Transverse colon (tissue), 4 donors: ENCODE data around the gene NUP210. TPM values are rescaled to one million over a fixed set of nuclear protein-coding genes. Genes with fewer than 3 reads are reported as not detected.

Experiments
- DNase-seq: peaks from one replicate; pipeline ENCODE4 v3.0.0-alpha.2; 2019
- H3K27ac ChIP-seq, 4 donors: fragments of 200-600 bp; sonication (generic); 2 replicates each; pipeline ENCODE4 v1.5.1; 2016 to 2018; ENCODE audit warnings: inconsistent platforms in 4 of 4
- H3K27me3 ChIP-seq: fragments of 200-600 bp; sonication (generic); 2 replicates; pipeline ENCODE4 v1.5.1; 2017; ENCODE audit warnings: inconsistent platforms
- H3K36me3 ChIP-seq, 4 donors: fragments of 200-600 bp; sonication (generic); 2 replicates each; pipeline ENCODE4 v1.5.1; 2017 to 2019; ENCODE audit warnings: inconsistent platforms in 4 of 4
- H3K4me1 ChIP-seq, 4 donors: fragments of 200-600 bp; sonication (generic); 2 replicates each; pipeline ENCODE4 v1.5.1; 2017 to 2020; ENCODE audit warnings: inconsistent platforms in 4 of 4
- H3K4me3 ChIP-seq, 4 donors: fragments of 200-600 bp; sonication (generic); 1 replicate in 1 of 4; 2 replicates in 3 of 4; pipeline versions ENCODE4 v1.5.1 to v1.6.1; 2017 to 2019; ENCODE audit warnings: inconsistent platforms in 4 of 4
- H3K9me3 ChIP-seq, 2 donors: fragments of 200-600 bp; sonication (generic); 2 replicates each; pipeline ENCODE4 v1.5.1; 2017 to 2019; ENCODE audit warnings: inconsistent platforms in 2 of 2
- CTCF ChIP-seq, 5 experiments: fragments of 200-600 bp in 3 of 5; fragments of 450-650 bp in 2 of 5; sonication (generic) in 3 of 5; IDR thresholded peaks; 1 replicate in 2 of 5; 2 replicates in 3 of 5; pipeline ENCODE4 v1.5.1; 2016 to 2017; ENCODE audit warnings: antibody characterized with exemption in 5 of 5, inconsistent platforms in 3 of 5, mild to moderate bottlenecking in 2 of 5, moderate library complexity in 1 of 5
- EP300 ChIP-seq: sonication (generic); formaldehyde crosslinking; IDR thresholded peaks from one replicate; pipeline ENCODE4 v1.6.1; 2017; ENCODE audit warnings: antibody characterized with exemption, low read depth
- POLR2A ChIP-seq: fragments of 450-650 bp; IDR thresholded peaks from one replicate; pipeline ENCODE4 v1.6.1; 2016; ENCODE audit warnings: antibody characterized with exemption, mild to moderate bottlenecking, moderate library complexity
- POLR2AphosphoS5 ChIP-seq, 3 donors: sonication (generic); formaldehyde crosslinking; IDR thresholded peaks; one replicate each; pipeline ENCODE4 v1.6.1; 2016; ENCODE audit warnings: antibody characterized with exemption in 3 of 3
- WGBS, 2 donors: methylation state at CpG; one replicate each; pipeline ENCODE4 v1.1.5; 2018; ENCODE audit warnings: low coverage in 1 of 2; 5-methylcytosine and 5-hydroxymethylcytosine counted together
- in situ Hi-C, 4 donors: fragments of 200-750 bp; cut with MboI; loops; one replicate each; pipeline versions ENCODE4 v1.15.0 to v1.15.1; 2017; ENCODE audit warnings: low sequenced_read_pairs in 3 of 4, low pct_ligation_motif_present in 1 of 4, low pct_unique_long_range_greater_than_20kb in 1 of 4
- intact Hi-C: fragments of 100-400 bp; cut with DNase I; formaldehyde crosslinking; loops from one replicate; pipeline ENCODE4 v1.15.1; 2023; ENCODE audit warnings: low total_unique reads
- total RNA-seq, 4 donors: library from RNA; depleted of rRNA; stranded (reverse); fragments of >200 nt; gene quantifications; one replicate each; pipeline ENCODE4 v1.1.0, GENCODE V29; 2016

NUP210 gene
- total RNA-seq, 4 donors from 2014 or later = 6.0 to 202 (median 14.6) TPM

DNA sequence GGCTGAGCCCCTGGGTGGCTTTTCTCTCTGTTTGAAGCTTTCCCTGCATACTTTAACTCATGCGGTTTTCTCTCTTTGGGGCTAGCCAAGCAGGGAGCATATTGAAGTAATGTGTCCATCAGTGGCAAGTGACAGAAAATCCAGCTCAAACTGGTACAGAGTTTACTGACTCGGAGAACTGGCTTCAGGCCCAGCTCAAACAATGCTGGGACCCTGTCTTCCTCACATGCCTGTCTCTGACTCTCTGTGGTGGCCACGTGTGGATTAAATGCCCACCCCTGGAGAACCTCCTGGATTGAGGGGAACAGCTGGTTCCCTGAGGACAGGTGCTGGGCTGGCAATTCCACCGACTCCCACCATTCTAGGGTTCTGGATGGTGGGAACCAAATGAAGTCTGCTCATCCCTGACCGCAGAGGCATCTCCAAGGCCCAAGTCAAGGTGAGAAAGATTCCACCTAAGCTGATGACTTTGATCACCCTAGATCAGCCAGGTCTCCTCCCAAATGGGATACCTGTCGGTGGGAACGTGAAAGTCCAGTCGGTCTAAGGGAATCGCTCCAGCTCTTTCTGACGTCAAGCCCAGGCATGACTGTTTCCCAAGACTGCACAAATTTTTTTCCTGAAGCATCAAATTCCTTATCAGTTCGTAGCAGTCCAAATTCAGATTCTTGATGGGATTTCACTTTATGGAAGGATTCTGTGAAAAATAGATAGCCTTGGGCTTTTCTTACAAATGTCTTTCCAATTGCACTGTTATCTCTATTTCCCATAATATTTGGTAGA lies 43.7 kb upstream of the NUP210 start:
- no peaks in the 10 kb centered on the region for H3K9me3 ChIP-seq
- DNase-seq = no peak
- H3K27me3 ChIP-seq = no peaks in the 10 kb centered on the region
- no peak for TF ChIP-seq POLR2AphosphoS5 (IDR thresholded peaks at IDR 0.05)
- TF ChIP-seq POLR2A = no peak
- no peak for TF ChIP-seq EP300
- no peak for TF ChIP-seq CTCF (IDR thresholded peaks at IDR 0.05)
- H3K4me3 ChIP-seq = no peak overlapping the region
- H3K27ac ChIP-seq = no peak overlapping the region
- WGBS, 2 donors = 77 to 87% methylated on average over 6 to 11 of the region's 11 CpGs
- intact Hi-C loops (no loop called here), in situ Hi-C loops (loop anchor here in 1 of 4 donors (25.0 kb wide), 1 partner anchor 377 kb away; no protein-coding TSS in a partner anchor)
- H3K4me1 ChIP-seq = no peaks in the 10 kb centered on the region
- no peaks in the 10 kb centered on the region for H3K36me3 ChIP-seq

DNA sequence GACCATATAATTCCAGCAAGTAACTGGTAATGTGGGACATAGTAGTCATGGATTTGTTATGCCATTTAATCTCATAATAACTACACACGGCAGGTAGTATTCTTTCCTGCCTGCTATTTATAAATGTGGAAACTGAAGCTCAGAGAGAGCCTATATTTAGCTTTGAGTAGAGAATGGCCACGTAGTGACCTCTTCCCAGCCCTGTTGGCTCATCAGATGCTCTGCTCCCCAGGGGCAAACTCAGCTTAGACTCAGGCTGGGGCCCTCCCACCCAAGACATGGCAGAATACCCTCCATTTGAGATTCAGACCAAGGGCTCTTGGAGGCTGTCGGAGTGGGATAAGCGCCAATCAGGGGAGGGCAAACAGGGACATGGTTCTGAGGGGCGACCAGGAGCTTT lies 42.7 kb upstream of the NUP210 start:
- H3K27me3 ChIP-seq = no peaks in the 10 kb centered on the region
- no peaks in the 10 kb centered on the region for H3K9me3 ChIP-seq
- WGBS, 2 donors = 72 to 82% methylated on average over 5 of the region's 5 CpGs
- TF ChIP-seq CTCF (IDR thresholded peaks at IDR 0.05) (no peak), EP300 (no peak), POLR2A (no peak), POLR2AphosphoS5 (IDR thresholded peaks at IDR 0.05) (no peak)
- H3K27ac ChIP-seq = no peak overlapping the region
- intact Hi-C loops = no loop called here
- H3K4me3 ChIP-seq = no peak overlapping the region
- in situ Hi-C loops = loop anchor here in 1 of 4 donors (25.0 kb wide), 1 partner anchor 376 kb away; no protein-coding TSS in a partner anchor
- no peak for DNase-seq
- H3K36me3 ChIP-seq = no peaks in the 10 kb centered on the region
- no peaks in the 10 kb centered on the region for H3K4me1 ChIP-seq

GRCh38 chr3:13462125-13462629 lies 42.1 kb upstream of the NUP210 start:
- no peaks in the 10 kb centered on the region for H3K9me3 ChIP-seq
- no peaks in the 10 kb centered on the region for H3K4me1 ChIP-seq
- intact Hi-C loops = no loop called here
- DNase-seq = no peak
- TF ChIP-seq EP300 = no peak
- TF ChIP-seq POLR2AphosphoS5 (IDR thresholded peaks at IDR 0.05) = no peak
- no peak for TF ChIP-seq POLR2A
- no peak for TF ChIP-seq CTCF (IDR thresholded peaks at IDR 0.05)
- no peak overlapping the region for H3K27ac ChIP-seq
- in situ Hi-C loops = loop anchor here in 1 of 4 donors (25.0 kb wide), 1 partner anchor 375 kb away; no protein-coding TSS in a partner anchor
- 77 to 85% methylated on average over 6 to 8 of the region's 8 CpGs for WGBS, 2 donors
- H3K36me3 ChIP-seq = no peaks in the 10 kb centered on the region
- no peak overlapping the region for H3K4me3 ChIP-seq
- H3K27me3 ChIP-seq = no peaks in the 10 kb centered on the region

- no peak for TF ChIP-seq EP300
- TF ChIP-seq CTCF (IDR thresholded peaks at IDR 0.05) = peak; percentile 38 to 66 (median 60)
- TF ChIP-seq POLR2A = no peak
- DNase-seq = peak; percentile 64
- WGBS, 2 donors = 30 to 52% methylated on average over 6 to 14 of the region's 14 CpGs
These were observed 41.3 kb upstream of the NUP210 start for GRCh38 chr3:13461169-13462124.

More at GRCh38 chr3:13461169-13462124, 41.3 kb upstream of the NUP210 start:
- in situ Hi-C loops (loop anchor here in 1 of 4 donors (25.0 kb wide), 1 partner anchor 374 kb away; no protein-coding TSS in a partner anchor), intact Hi-C loops (no loop called here)
- Histone ChIP-seq H3K4me3 (no peak overlapping the region), H3K36me3 (no peaks in the 10 kb centered on the region), H3K4me1 (no peaks in the 10 kb centered on the region), H3K9me3 (no peaks in the 10 kb centered on the region), H3K27ac (no peak overlapping the region), H3K27me3 (no peaks in the 10 kb centered on the region)
